Neural cell (in vitro differentiated cells): ENCODE data around the gene NR2F1-AS1.

Experiments used
- CTCF ChIP-seq: fragments of 450-650 bp; IDR thresholded peaks from 2 replicates; pipeline ENCODE4 v1.5.1; 2014; ENCODE audit warnings: antibody characterized with exemption, mild to moderate bottlenecking, moderate library complexity; ENCODE audit not compliant: poor library complexity, severe bottlenecking
- EP300 ChIP-seq: fragments of 450-650 bp; conservative IDR thresholded peaks from 2 replicates; pipeline ENCODE4 v1.6.1; 2014; ENCODE audit warnings: antibody characterized with exemption, mild to moderate bottlenecking, moderate library complexity; ENCODE audit not compliant: poor library complexity, severe bottlenecking

GRCh38 chr5:93477816-93478215 is 103.2 kb downstream of the NR2F1-AS1 start:
- TF ChIP-seq EP300: no peak
- TF ChIP-seq CTCF: no peak
